GM19455 (cell line): ENCODE measurements around the gene PPP1R2B.
"Not testable (repeated sequence)": the region's sequence is repeated elsewhere in the genome, so short reads cannot be mapped to it uniquely, and the experiment has no call there.

Source experiments
- ATAC-seq: cut with Tn5 transposase; IDR thresholded peaks from one replicate; pipeline ENCODE4 v1.9.1; 2021; ENCODE audit not compliant: unreplicated experiment

The PPP1R2B gene

DNA sequence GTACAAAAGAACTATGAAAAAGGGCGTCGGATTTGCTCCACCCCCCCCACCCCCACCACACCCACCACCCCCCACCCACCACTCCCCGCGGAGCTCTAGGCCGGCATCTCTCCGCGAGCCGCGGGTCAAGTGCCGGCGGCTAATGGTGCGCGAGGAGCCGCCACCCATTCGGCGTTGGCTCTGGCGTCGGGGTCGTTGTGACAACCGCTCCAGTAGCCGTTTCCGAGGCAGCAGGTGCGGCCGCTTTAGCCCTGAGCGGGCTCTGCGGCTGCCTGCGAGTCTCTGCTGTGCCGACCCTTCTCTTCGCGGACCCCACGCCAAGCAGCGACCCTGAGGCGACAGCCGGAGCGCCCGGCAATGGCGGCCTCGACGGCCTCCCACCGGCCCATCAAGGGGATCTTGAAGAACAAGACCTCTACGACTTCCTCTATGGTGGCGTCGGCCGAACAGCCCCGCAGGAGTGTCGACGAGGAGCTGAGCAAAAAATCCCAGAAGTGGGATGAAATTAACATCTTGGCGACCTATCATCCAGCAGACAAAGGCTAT, at the start of gene PPP1R2B:
PPP1R2B (plus strand) TSS at position 90 of the 546 bp plus-strand sequence; CDS start at position 358, 268 bp downstream.
- ATAC-seq, result no peak

- no peak for ATAC-seq
Measured at GRCh38 chr5:156800929-156801328, 49.2 kb upstream of the PPP1R2B start.

GRCh38 chr5:156802501-156802900, 47.6 kb upstream of the PPP1R2B start:
- ATAC-seq, result no peak

DNA sequence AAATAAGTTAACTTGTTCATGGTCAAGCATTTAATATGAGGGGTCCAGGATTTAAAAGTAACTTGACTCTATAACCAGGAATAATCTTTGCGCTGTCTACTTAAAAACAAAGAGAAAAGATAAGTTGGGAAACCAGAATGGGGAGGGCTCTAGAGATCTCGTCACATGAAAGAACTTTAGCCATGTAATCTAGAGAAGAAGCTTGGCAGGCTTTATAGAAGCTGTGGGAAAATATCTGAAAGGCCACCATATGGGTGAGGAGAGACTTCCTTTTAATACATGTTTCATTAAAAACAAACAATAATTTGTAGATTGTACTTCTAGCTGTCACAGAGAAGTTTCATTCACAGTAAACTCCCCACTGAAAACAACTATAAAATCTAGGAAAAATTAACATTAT, 46.7 kb upstream of the PPP1R2B start:
- no peak for ATAC-seq

DNA sequence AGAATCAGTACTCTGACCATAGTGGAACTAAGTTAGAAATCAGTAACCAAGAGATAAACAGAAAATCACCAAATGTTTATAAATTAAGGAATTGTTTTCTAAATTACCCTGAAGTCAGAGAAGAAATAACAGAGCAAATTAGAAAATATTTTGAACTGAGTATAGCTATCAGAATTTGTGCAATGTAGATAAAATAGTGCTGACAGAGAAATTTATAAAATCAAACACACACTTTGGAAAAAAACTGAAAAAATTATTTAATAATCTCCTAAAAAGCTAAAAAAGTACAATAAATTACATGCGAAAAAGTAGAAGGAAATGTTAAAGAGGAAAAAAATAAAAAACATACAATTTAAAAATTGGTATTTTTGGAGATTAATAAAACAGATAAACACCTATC, 37.1 kb upstream of the PPP1R2B start:
- ATAC-seq, result no peak

DNA sequence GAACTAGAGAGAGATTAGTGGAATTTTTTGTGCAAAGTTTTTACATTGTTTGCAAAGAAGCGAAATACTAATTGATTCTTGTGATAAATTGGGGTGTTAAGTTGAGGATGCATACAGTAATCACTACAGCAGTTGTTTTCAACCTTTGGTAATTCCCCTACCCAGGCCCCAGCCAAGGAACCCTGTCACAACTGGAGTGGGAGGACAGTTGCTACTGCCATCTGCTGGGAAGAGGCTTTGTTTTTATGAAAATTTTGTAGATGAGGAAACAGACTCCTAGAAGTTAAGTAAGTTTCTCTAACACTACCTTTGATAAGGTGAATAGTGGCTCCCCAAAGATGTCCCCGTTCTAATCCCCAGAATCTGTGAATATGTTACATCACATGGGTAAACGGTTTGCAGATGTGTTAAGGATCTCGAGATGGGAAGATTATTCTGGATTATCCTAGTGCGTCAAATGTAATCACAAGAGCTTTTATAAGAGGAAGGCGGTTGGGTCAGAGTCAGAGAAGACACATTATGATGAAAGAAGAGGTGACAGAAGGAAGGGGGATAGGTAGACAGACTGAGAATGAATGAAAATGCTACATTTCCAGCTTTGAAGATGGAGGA, 34.0 kb upstream of the PPP1R2B start:
- peak; percentile 71 for ATAC-seq

DNA sequence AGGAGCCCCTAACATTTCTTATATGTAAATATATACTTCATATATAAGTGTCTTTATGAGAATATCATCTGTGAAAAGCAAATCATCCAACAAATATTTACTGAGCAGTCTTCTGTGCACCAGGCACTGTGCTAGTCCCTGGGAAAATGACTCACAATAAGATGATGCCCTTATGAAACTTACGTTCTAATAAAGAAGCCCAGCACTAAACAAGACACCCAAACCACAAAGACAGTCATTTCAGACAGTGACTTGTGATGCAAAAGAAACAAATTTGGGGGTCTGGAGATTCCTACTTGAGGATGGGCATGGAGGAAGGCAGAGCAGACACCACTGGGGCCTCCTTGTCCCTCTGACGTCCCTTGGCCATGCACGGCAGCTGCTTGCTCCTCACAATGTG, 30.6 kb upstream of the PPP1R2B start:
- no peak for ATAC-seq

- ATAC-seq, result no peak
Measured at GRCh38 chr5:156819967-156820581, 30.0 kb upstream of the PPP1R2B start.

- no peak for ATAC-seq
Measured at GRCh38 chr5:156824241-156824640, 25.9 kb upstream of the PPP1R2B start.

GRCh38 chr5:156824800-156825199, 25.3 kb upstream of the PPP1R2B start:
- ATAC-seq, result no peak

GRCh38 chr5:156825688-156826087, 24.4 kb upstream of the PPP1R2B start:
- ATAC-seq, result peak; percentile 29

- ATAC-seq, result peak; percentile 68
Measured at GRCh38 chr5:156826150-156826549, 23.9 kb upstream of the PPP1R2B start.

- ATAC-seq, result no peak
Measured at GRCh38 chr5:156834916-156835315, 15.2 kb upstream of the PPP1R2B start.

- ATAC-seq, result no peak
Measured at GRCh38 chr5:156835905-156836304, 14.2 kb upstream of the PPP1R2B start.

GRCh38 chr5:156836846-156837245, 13.2 kb upstream of the PPP1R2B start:
- no peak for ATAC-seq

DNA sequence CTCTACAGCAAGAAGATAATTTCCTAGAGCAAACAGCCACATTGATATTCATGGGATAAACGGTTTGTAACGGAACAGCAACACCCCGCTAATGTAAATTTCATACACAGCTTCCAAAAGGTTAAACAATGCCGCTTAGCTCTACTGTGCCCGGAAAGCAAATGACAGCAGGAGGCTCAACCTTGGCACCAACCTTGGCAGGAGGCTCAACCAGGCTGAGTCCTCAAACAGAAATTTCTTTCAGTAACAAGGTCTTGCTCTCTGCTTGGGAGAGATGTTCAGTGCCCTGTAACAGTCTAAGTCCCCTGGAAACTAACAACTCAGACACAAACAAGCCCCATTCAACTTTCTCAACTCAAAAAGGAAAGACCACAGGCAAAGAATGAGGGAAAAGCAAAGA, 11.1 kb upstream of the PPP1R2B start:
- ATAC-seq, result no peak

DNA sequence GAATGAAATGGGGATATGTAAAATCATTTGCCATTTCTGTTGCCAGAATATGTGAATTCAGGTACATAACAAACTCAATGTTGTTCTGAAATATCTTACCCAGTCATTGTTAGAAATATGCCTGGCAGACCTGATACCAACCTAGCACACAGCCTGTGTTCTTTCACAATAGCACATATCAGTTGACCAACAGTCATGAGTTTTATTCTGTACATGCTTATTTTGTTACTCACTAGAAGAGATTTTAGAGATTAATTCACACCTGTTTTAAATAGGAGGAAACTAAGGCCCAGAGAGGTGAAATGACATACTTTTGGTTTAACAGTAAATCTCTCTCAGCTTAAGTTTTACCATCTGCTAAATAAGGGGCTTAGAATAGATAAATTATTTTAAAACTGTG, 8.4 kb upstream of the PPP1R2B start:
- no peak for ATAC-seq

DNA sequence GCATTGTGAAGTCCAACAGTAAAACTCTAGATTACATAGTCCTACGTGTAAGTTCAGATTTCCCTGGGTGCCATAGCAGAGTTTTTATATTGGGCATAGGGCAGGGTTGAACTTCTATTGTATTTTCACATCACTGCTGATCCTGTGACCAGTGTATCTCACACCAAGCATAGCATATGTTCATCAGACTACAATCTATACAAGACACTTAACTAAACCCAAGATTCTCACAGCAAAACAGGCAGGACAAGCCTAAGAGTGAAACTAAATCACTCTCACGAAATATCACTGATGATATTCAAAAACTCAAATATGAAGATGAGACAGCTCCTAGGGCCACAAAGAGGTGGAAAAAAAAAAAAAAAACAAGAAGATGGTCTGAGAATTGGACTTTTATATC, 3.2 kb upstream of the PPP1R2B start:
- ATAC-seq, result no peak

GRCh38 chr5:156848447-156848846, 1.6 kb upstream of the PPP1R2B start:
- not testable (repeated sequence) for ATAC-seq

- ATAC-seq, result no peak
Measured at GRCh38 chr5:156851880-156852279, 1.8 kb downstream of the PPP1R2B start.

DNA sequence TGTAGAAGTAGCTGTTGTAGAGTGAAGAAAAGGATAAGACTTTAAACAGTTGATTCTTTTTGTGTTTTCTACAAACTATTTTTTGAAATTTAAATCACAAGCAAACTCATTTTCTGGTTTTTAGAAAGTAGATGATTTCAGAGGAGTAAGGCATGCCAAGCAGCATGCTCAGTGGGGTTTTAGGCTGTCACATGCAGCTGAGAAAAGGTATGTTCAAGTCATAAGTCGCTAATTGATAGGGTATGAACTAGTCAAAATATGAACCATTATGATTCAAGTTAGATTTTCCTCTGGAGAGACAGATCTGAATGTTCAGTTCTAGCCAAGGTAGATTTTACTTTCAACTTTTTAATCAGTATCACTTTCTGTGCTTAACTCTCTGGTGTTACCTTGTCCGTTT, 3.0 kb downstream of the PPP1R2B start:
- not testable (repeated sequence) for ATAC-seq

GRCh38 chr5:156865427-156865826, 15.3 kb downstream of the PPP1R2B start:
- ATAC-seq, result no peak

GRCh38 chr5:156870498-156870839, 20.4 kb downstream of the PPP1R2B start:
- no peak for ATAC-seq
